Measurements from ENCODE around the gene RASGRP1.

GRCh38 chr15:38526158-38526557 is 38.5 kb downstream of the RASGRP1 start:
- TF ChIP-seq POLR2A (IDR thresholded peaks at IDR 0.05), result no peak
- TF ChIP-seq CTCF (IDR thresholded peaks at IDR 0.05), result no peak
